ENCODE measurements around the gene ZFTA. TPM values are rescaled to one million over a fixed set of nuclear protein-coding genes. Genes with fewer than 3 reads are reported as not detected.

Gene ZFTA
- total RNA-seq, 4 donors from 2014 or later = 13.2 to 31.8 (median 24.5) TPM

- 64% methylated on average over 1 of the region's 1 CpG; no CpG with 5 or more reads in 1 of the 2 donors for WGBS, 2 donors (ENCODE audit: low coverage in 1 of 2)
- ATAC-seq = no peak
- TF ChIP-seq EP300 (IDR thresholded peaks at IDR 0.05) (no peak), CTCF (IDR thresholded peaks at IDR 0.05) (no peak), POLR2A (IDR thresholded peaks at IDR 0.05) (no peak), POLR2AphosphoS5 (IDR thresholded peaks at IDR 0.05) (no peak)
Observed at GRCh38 chr11:63719001-63719400, 49.6 kb downstream of the ZFTA start.

More at GRCh38 chr11:63719001-63719400, 49.6 kb downstream of the ZFTA start:
- Histone ChIP-seq H3K4me3 (no peak overlapping the region), H3K27ac (no peak overlapping the region), H3K27me3 (no peaks in the 10 kb centered on the region), H3K4me1 (peaks cover 0 to 11% (median 0%) of the 10 kb centered on the region in 3 donors), H3K36me3 (no peaks in the 10 kb centered on the region), H3K9me3 (no peaks in the 10 kb centered on the region)

Small RNA genes within 50 kb of the gene (small RNA-seq; reads per million reads assigned to genes)
- gene RN7SL596P = 0 reads per million in 4 donors

Other genes with a start within 250 kb of the ZFTA start
- 10 to 100 TPM; 18.0 to 40.5 (median 35.9) TPM for gene PLAAT4, start 232.0 kb downstream of the ZFTA start, total RNA-seq
- not detected for gene PLAAT2, start 205.4 kb downstream of the ZFTA start, total RNA-seq
- gene PLAAT3, start 154.3 kb downstream of the ZFTA start, total RNA-seq = 10 to 100 TPM; 45.9 to 69.1 (median 53.2) TPM
- gene ATL3, start 97.4 kb downstream of the ZFTA start, total RNA-seq = 100 to 1,000 TPM; 155 to 221 (median 202) TPM
- gene RTN3, start 87.3 kb downstream of the ZFTA start, total RNA-seq = 100 to 1,000 TPM in 1 of 4 donors, 10 to 100 TPM in 3; 78.4 to 115 (median 94.2) TPM
- 10 to 100 TPM; 14.3 to 18.6 (median 15.5) TPM for gene SPINDOC, start 44.7 kb upstream of the ZFTA start, total RNA-seq
- gene MARK2, start 70.3 kb upstream of the ZFTA start, total RNA-seq = 10 to 100 TPM; 17.4 to 42.5 (median 23.8) TPM
- gene RCOR2, start 148.4 kb upstream of the ZFTA start, total RNA-seq = under 1 TPM in 3 of 4 donors, not detected in 1; 0.16 to 0.74 (median 0.58) TPM
- 10 to 100 TPM in 1 of 4 donors, 1 to 10 TPM in 3; 3.8 to 12.5 (median 8.5) TPM for gene NAA40, start 170.2 kb upstream of the ZFTA start, total RNA-seq
- 100 to 1,000 TPM; 317 to 650 (median 402) TPM for gene COX8A, start 205.8 kb upstream of the ZFTA start, total RNA-seq
- gene OTUB1, start 217.7 kb upstream of the ZFTA start, total RNA-seq = 10 to 100 TPM; 47.7 to 70.4 (median 53.2) TPM

Data from gastroesophageal sphincter (tissue), 4 donors.